ENCODE results near the gene C20orf96.
"Not testable (repeated sequence)": the region's sequence is repeated elsewhere in the genome, so short reads cannot be mapped to it uniquely, and the experiment has no call there.

DNA sequence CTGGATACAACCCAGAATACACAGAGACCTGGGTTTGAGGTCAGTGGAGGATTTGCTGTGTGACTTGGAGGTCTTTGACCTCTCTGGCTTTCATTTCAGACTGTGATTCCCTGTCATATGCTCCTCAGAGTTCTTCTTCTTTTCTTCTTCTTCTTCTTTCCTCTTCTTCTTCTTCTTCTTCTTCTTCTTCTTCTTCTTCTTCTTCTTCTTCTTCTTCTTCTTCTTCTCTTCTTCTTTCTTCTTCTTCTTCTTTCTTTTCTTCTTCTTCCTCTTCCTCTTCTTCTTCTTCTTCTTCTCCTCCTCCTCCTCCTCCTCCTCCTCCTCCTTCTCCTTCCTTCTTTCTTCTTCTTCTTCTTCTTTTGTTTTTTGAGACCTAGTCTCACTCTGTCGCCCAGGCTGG lies 45.5 kb upstream of the C20orf96 start:
- not testable (repeated sequence) for TF ChIP-seq CTCF, POLR2A (IDR thresholded peaks at IDR 0.05)

All from ovary (tissue), 3 donors.